Measurements from ENCODE around the gene ATP6V1G2.
"Not testable (repeated sequence)": the region's sequence is repeated elsewhere in the genome, so short reads cannot be mapped to it uniquely, and the experiment has no call there.

ATP6V1G2 gene

GRCh38 chr6:31531162-31531561 lies 15.2 kb downstream of the ATP6V1G2 start:
- no peak for DNase-seq (ENCODE audit: low spot score in 2 of 2)
- no peak for ATAC-seq
- Mint-ChIP-seq H3K4me1 (peaks cover 31% of the 10 kb centered on the region), H3K36me3 (peaks cover 79% of the 10 kb centered on the region), H3K9me3 (no peaks in the 10 kb centered on the region), H3K4me3 (no peak overlapping the region), H3K27ac (no peak overlapping the region)

- Mint-ChIP-seq H3K27ac (peak overlapping the region; percentile 61), H3K4me3 (no peak overlapping the region), H3K4me1 (peaks cover 30% of the 10 kb centered on the region), H3K36me3 (peaks cover 74% of the 10 kb centered on the region), H3K9me3 (no peaks in the 10 kb centered on the region)
- ATAC-seq (no peak), DNase-seq (ENCODE audit: low spot score in 2 of 2) (no peak)
Observed at GRCh38 chr6:31530659-31531058, 15.7 kb downstream of the ATP6V1G2 start.

GRCh38 chr6:31529329-31530150 lies 16.9 kb downstream of the ATP6V1G2 start:
- peaks cover 63% of the 10 kb centered on the region for H3K36me3 Mint-ChIP-seq
- DNase-seq (ENCODE audit: low spot score in 2 of 2) (no peak), ATAC-seq (peak; percentile 2)
- no peak overlapping the region for H3K4me3 Mint-ChIP-seq
- peak overlapping the region; percentile 61 for H3K27ac Mint-ChIP-seq
- H3K9me3 Mint-ChIP-seq = no peaks in the 10 kb centered on the region
- H3K4me1 Mint-ChIP-seq = peaks cover 23% of the 10 kb centered on the region

GRCh38 chr6:31528821-31529328 lies 17.5 kb downstream of the ATP6V1G2 start, which contains the start of gene MCCD1:
Gene MCCD1 (plus strand): TSS chr6:31528962. CDS start chr6:31529015, 53 bp downstream.
- Mint-ChIP-seq H3K36me3 (peaks cover 56% of the 10 kb centered on the region), H3K9me3 (no peaks in the 10 kb centered on the region), H3K4me1 (peaks cover 23% of the 10 kb centered on the region), H3K27ac (peak within 1 kb of the TSS; percentile 61), H3K4me3 (no peak within 1 kb of the TSS)
- DNase-seq (ENCODE audit: low spot score in 2 of 2) = no peak
- peak; percentile 14 for ATAC-seq

- Mint-ChIP-seq H3K27ac (peak overlapping the region; percentile 46), H3K36me3 (peaks cover 51% of the 10 kb centered on the region), H3K4me1 (peaks cover 20% of the 10 kb centered on the region), H3K4me3 (no peak overlapping the region), H3K9me3 (no peaks in the 10 kb centered on the region)
- ATAC-seq = no peak
- no peak for DNase-seq (ENCODE audit: low spot score in 2 of 2)
Observed at GRCh38 chr6:31528307-31528777, 18.1 kb downstream of the ATP6V1G2 start.

- H3K4me1 Mint-ChIP-seq = peaks cover 16% of the 10 kb centered on the region
- ATAC-seq = peak; percentile 39
- H3K9me3 Mint-ChIP-seq = no peaks in the 10 kb centered on the region
- H3K27ac Mint-ChIP-seq = no peak overlapping the region
- peaks cover 28% of the 10 kb centered on the region for H3K36me3 Mint-ChIP-seq
- H3K4me3 Mint-ChIP-seq = no peak overlapping the region
- DNase-seq (ENCODE audit: low spot score in 2 of 2) = no peak
Observed at GRCh38 chr6:31525932-31526591, 20.3 kb downstream of the ATP6V1G2 start.

- Mint-ChIP-seq H3K36me3 (peaks cover 23% of the 10 kb centered on the region), H3K4me3 (no peak overlapping the region), H3K4me1 (peaks cover 11% of the 10 kb centered on the region), H3K27ac (no peak overlapping the region), H3K9me3 (no peaks in the 10 kb centered on the region)
- ATAC-seq = no peak
- no peak for DNase-seq (ENCODE audit: low spot score in 2 of 2)
Observed at GRCh38 chr6:31525553-31525931, 20.9 kb downstream of the ATP6V1G2 start.

GRCh38 chr6:31521835-31522234 lies 24.6 kb downstream of the ATP6V1G2 start:
- H3K4me3 Mint-ChIP-seq = no peak overlapping the region
- H3K9me3 Mint-ChIP-seq = no peaks in the 10 kb centered on the region
- no peak overlapping the region for H3K27ac Mint-ChIP-seq
- DNase-seq (ENCODE audit: low spot score in 2 of 2) (no peak), ATAC-seq (no peak)
- peaks cover 6% of the 10 kb centered on the region for H3K4me1 Mint-ChIP-seq
- no peaks in the 10 kb centered on the region for H3K36me3 Mint-ChIP-seq

- DNase-seq (ENCODE audit: low spot score in 2 of 2) (no peak), ATAC-seq (no peak)
- H3K4me1 Mint-ChIP-seq = no peaks in the 10 kb centered on the region
- H3K27ac Mint-ChIP-seq = no peak overlapping the region
- H3K9me3 Mint-ChIP-seq = no peaks in the 10 kb centered on the region
- H3K4me3 Mint-ChIP-seq = no peak overlapping the region
- H3K36me3 Mint-ChIP-seq = peaks cover 41% of the 10 kb centered on the region
Observed at GRCh38 chr6:31513456-31514165, 32.8 kb downstream of the ATP6V1G2 start.

GRCh38 chr6:31510007-31510406 lies 36.4 kb downstream of the ATP6V1G2 start:
- H3K27ac Mint-ChIP-seq = no peak overlapping the region
- ATAC-seq (no peak), DNase-seq (ENCODE audit: low spot score in 2 of 2) (no peak)
- H3K4me3 Mint-ChIP-seq = no peak overlapping the region
- peaks cover 8% of the 10 kb centered on the region for H3K4me1 Mint-ChIP-seq
- H3K9me3 Mint-ChIP-seq = no peaks in the 10 kb centered on the region
- H3K36me3 Mint-ChIP-seq = peaks cover 77% of the 10 kb centered on the region

- Mint-ChIP-seq H3K4me1 (peaks cover 13% of the 10 kb centered on the region), H3K27ac (peak overlapping the region; percentile 75), H3K36me3 (peaks cover 82% of the 10 kb centered on the region)
- not testable (repeated sequence) for ATAC-seq; H3K9me3 Mint-ChIP-seq; DNase-seq (ENCODE audit: low spot score in 2 of 2); H3K4me3 Mint-ChIP-seq
Observed at GRCh38 chr6:31509036-31509435, 37.4 kb downstream of the ATP6V1G2 start.

- H3K4me3 Mint-ChIP-seq = no peak overlapping the region
- peaks cover 46% of the 10 kb centered on the region for H3K36me3 Mint-ChIP-seq
- H3K27ac Mint-ChIP-seq = no peak overlapping the region
Observed at GRCh38 chr6:31502586-31502985, 43.8 kb downstream of the ATP6V1G2 start.

GRCh38 chr6:31499648-31500047 lies 46.8 kb downstream of the ATP6V1G2 start:
- H3K9me3 Mint-ChIP-seq; DNase-seq (ENCODE audit: low spot score in 2 of 2); ATAC-seq: not testable (repeated sequence)
- Mint-ChIP-seq H3K27ac (peak overlapping the region; percentile 88), H3K36me3 (peaks cover 26% of the 10 kb centered on the region), H3K4me3 (peak overlapping the region; percentile 78), H3K4me1 (peaks cover 67% of the 10 kb centered on the region)

More at GRCh38 chr6:31502586-31502985, 43.8 kb downstream of the ATP6V1G2 start:
- no peak for ATAC-seq
- H3K4me1 Mint-ChIP-seq = peaks cover 57% of the 10 kb centered on the region
- no peak for DNase-seq (ENCODE audit: low spot score in 2 of 2)
- H3K9me3 Mint-ChIP-seq = no peaks in the 10 kb centered on the region

- Mint-ChIP-seq H3K27ac (peak overlapping the region; percentile 88), H3K4me1 (peaks cover 68% of the 10 kb centered on the region), H3K36me3 (peaks cover 24% of the 10 kb centered on the region), H3K4me3 (peak overlapping the region; percentile 78), H3K9me3 (no peaks in the 10 kb centered on the region)
- DNase-seq (ENCODE audit: low spot score in 2 of 2) = no peak
- no peak for ATAC-seq
Observed at GRCh38 chr6:31498748-31499147, 47.7 kb downstream of the ATP6V1G2 start.

All from stimulated activated effector memory CD8-positive, alpha-beta T cell treated with anti-CD3 and anti-CD28 coated beads, Interleukin-12 subunit alpha, Interleukin-12 subunit beta, amount 100 ng/mL, for 72 hours (primary cell).